Prostate gland (tissue), 2 donors: ENCODE measurements around the gene CFAP20DC. TPM values are rescaled to one million over a fixed set of nuclear protein-coding genes. Genes with fewer than 3 reads are reported as not detected.
"Not testable (repeated sequence)": the region's sequence is repeated elsewhere in the genome, so short reads cannot be mapped to it uniquely, and the experiment has no call there.

ENCODE experiments used
- DNase-seq: peaks from one replicate; pipeline ENCODE4 v3.0.0-alpha.2; 2019; ENCODE audit warnings: low spot score
- H3K27ac ChIP-seq, 2 donors: fragments of 200-600 bp; sonication (generic); 2 replicates each; pipeline ENCODE4 v1.5.1; 2017 to 2019
- H3K27me3 ChIP-seq: fragments of 200-600 bp; sonication (generic); replicated peaks from 2 replicates; pipeline ENCODE4 v1.5.1; 2019; ENCODE audit not compliant: insufficient read depth
- H3K36me3 ChIP-seq, 2 donors: fragments of 200-600 bp; sonication (generic); 1 replicate in 1 of 2; 2 replicates in 1 of 2; pipeline versions ENCODE4 v1.5.1 to v1.8.1; 2017 to 2019
- H3K4me1 ChIP-seq: fragments of 200-600 bp; sonication (generic); replicated peaks from 2 replicates; pipeline ENCODE4 v1.5.1; 2019
- H3K4me3 ChIP-seq, 2 donors: fragments of 200-600 bp; sonication (generic); 2 replicates each; pipeline ENCODE4 v1.5.1; 2017 to 2019
- H3K9me3 ChIP-seq: fragments of 200-600 bp; sonication (generic); 2 replicates; pipeline ENCODE4 v1.5.1; 2017
- CTCF ChIP-seq, 4 experiments: fragments of 200-600 bp in 2 of 4; fragments of 450-650 bp in 2 of 4; sonication (generic) in 2 of 4; IDR thresholded peaks; 1 replicate in 3 of 4; 2 replicates in 1 of 4; pipeline ENCODE4 v1.5.1; 2016 to 2019; ENCODE audit warnings: antibody characterized with exemption in 4 of 4, mild to moderate bottlenecking in 2 of 4, moderate library complexity in 2 of 4
- POLR2A ChIP-seq: fragments of 450-650 bp; IDR thresholded peaks from one replicate; pipeline ENCODE4 v1.6.1; 2016; ENCODE audit warnings: antibody characterized with exemption, mild to moderate bottlenecking
- POLR2AphosphoS5 ChIP-seq: sonication (generic); formaldehyde crosslinking; IDR thresholded peaks from one replicate; pipeline ENCODE4 v1.6.1; 2017; ENCODE audit warnings: antibody characterized with exemption
- WGBS: methylation state at CpG from one replicate; pipeline ENCODE4 v1.1.5; 2018; 5-methylcytosine and 5-hydroxymethylcytosine counted together
- intact Hi-C: fragments of 100-400 bp; cut with DNase I; formaldehyde crosslinking; loops from one replicate; pipeline ENCODE4 v1.14.2; 2022
- total RNA-seq, 2 donors: library from RNA; depleted of rRNA; stranded (reverse); fragments of >200 nt; gene quantifications; one replicate each; pipeline ENCODE4 v1.1.0, GENCODE V29; 2016

The CFAP20DC gene
- total RNA-seq, 2 donors from 2014 or later, result 0.36 to 8.3 TPM

GRCh38 chr3:58989163-58989562 is 60.7 kb downstream of the CFAP20DC start:
- DNase-seq, result no peak
- Histone ChIP-seq H3K27me3 (no peaks in the 10 kb centered on the region), H3K36me3 (no peaks in the 10 kb centered on the region), H3K4me3 (no peak overlapping the region), H3K27ac (no peak overlapping the region), H3K4me1 (no peaks in the 10 kb centered on the region), H3K9me3 (no peaks in the 10 kb centered on the region)
- intact Hi-C loops, result no loop called here
- TF ChIP-seq POLR2AphosphoS5 (no peak), CTCF (IDR thresholded peaks at IDR 0.05) (no peak), POLR2A (no peak)

DNA sequence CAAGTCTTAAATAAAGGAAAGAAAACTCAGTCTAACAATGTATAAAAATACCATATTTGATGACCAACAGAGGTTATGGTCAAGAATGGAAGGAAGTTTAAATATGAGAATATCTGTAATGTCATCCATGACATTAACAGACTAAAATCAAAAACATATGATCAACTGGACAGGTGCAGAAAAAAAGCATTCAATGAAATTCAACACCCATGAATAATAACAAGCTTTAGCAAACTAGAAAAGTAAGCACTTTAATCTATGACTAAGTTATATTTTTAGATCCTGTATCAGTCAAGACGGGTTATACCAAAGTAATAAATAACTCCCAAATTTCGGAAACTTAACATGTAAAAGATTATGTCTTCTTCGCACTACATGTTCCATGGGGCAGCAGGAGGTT is 61.8 kb downstream of the CFAP20DC start:
- 92% methylated on average over 3 of the region's 3 CpGs for WGBS
- Histone ChIP-seq H3K27me3 (no peaks in the 10 kb centered on the region), H3K36me3 (no peaks in the 10 kb centered on the region), H3K4me3 (no peak overlapping the region), H3K9me3 (no peaks in the 10 kb centered on the region), H3K27ac (no peak overlapping the region), H3K4me1 (no peaks in the 10 kb centered on the region)
- no peak for DNase-seq
- TF ChIP-seq CTCF (IDR thresholded peaks at IDR 0.05), result no peak
- no peak for TF ChIP-seq POLR2A
- TF ChIP-seq POLR2AphosphoS5, result no peak
- intact Hi-C loops, result no loop called here

DNA sequence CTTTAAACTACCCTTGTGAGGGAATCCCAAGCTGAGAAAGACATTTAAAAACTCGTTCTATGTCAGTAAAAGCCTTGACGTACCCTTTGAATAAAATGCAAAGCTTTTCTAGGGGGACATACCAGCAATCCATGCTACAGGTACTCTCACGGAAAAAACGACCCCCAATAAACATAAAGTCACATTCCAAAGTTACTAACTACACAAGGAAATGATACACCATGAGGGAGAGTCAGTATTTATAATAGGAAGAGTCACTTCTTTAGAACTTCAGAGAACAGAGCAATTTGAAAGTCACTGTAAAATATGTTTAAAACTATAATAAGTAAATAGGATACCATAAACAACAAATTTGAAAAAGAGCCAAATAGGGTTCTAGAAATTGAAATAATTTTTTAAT is 63.2 kb downstream of the CFAP20DC start:
- WGBS, result 63% methylated on average over 4 of the region's 4 CpGs
- no peak for TF ChIP-seq POLR2AphosphoS5
- TF ChIP-seq CTCF (IDR thresholded peaks at IDR 0.05), result no peak
- no peak for TF ChIP-seq POLR2A
- intact Hi-C loops, result no loop called here

DNA sequence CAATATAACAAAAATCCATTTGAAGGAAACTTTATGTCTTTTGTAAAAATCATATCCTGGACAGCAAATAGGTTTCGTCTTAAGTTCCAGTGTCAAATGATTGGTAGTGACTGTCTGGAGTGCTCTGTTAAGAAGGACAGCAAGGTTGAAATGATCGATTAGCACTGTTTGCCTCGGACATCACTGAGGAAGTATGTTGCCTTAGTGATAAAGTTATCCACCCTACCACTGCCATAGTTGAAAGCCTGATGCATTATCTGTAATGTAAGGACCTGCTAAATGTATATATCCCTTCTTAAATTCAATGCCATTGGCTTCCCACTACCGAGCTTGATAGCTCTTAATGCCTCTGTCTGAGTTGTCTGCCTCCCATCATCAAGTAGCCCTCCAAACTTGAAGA is 70.0 kb downstream of the CFAP20DC start:
- H3K4me1 ChIP-seq, result no peaks in the 10 kb centered on the region
- intact Hi-C loops, result no loop called here
- no peaks in the 10 kb centered on the region for H3K36me3 ChIP-seq
- TF ChIP-seq CTCF (IDR thresholded peaks at IDR 0.05), result no peak
- TF ChIP-seq POLR2AphosphoS5, result no peak
- no peak for TF ChIP-seq POLR2A
- no peaks in the 10 kb centered on the region for H3K27me3 ChIP-seq
- H3K9me3 ChIP-seq, result no peaks in the 10 kb centered on the region
- WGBS, result 91% methylated on average over 4 of the region's 4 CpGs
- no peak for DNase-seq
- H3K4me3 ChIP-seq, result no peak overlapping the region
- no peak overlapping the region for H3K27ac ChIP-seq

More for the DNA sequence above, 63.2 kb downstream of the CFAP20DC start:
- no peak overlapping the region for H3K27ac ChIP-seq
- no peaks in the 10 kb centered on the region for H3K9me3 ChIP-seq
- no peaks in the 10 kb centered on the region for H3K4me1 ChIP-seq
- DNase-seq, result no peak
- H3K27me3 ChIP-seq, result no peaks in the 10 kb centered on the region
- H3K4me3 ChIP-seq, result no peak overlapping the region
- H3K36me3 ChIP-seq, result no peaks in the 10 kb centered on the region

DNA sequence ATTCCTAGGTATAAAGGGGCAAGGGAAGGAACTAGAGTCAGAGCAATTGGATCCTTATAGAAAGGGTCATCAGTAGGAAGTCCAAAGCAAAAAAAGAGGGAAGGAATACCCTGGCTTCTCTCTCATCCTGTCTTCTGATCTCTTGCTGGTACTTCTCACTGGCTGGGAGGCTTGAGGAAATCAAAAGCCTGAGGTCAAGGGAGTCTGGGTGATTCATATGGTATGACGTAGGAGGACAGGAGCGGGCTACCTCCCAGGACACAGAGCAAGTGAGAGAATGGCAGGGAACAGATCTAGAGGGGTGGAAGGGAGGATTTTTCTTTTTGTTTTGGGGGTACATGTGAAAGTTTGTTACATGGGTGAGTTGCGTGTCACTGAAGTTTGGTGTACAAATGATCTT is 76.0 kb downstream of the CFAP20DC start:
- DNase-seq, result no peak
- intact Hi-C loops, result no loop called here
- no peaks in the 10 kb centered on the region for H3K27me3 ChIP-seq
- no peak for TF ChIP-seq CTCF (IDR thresholded peaks at IDR 0.05)
- TF ChIP-seq POLR2A, result no peak
- no peak overlapping the region for H3K4me3 ChIP-seq
- H3K9me3 ChIP-seq, result no peaks in the 10 kb centered on the region
- no peaks in the 10 kb centered on the region for H3K36me3 ChIP-seq
- H3K27ac ChIP-seq, result no peak overlapping the region
- 97% methylated on average over 3 of the region's 3 CpGs for WGBS
- no peaks in the 10 kb centered on the region for H3K4me1 ChIP-seq

GRCh38 chr3:58967866-58968265 is 82.0 kb downstream of the CFAP20DC start:
- H3K36me3 ChIP-seq, H3K4me3 ChIP-seq, H3K27ac ChIP-seq, intact Hi-C loops, H3K4me1 ChIP-seq, DNase-seq, H3K9me3 ChIP-seq, H3K27me3 ChIP-seq: not testable (repeated sequence)
- 94% methylated on average over 1 of the region's 1 CpG for WGBS
